Measurements from ENCODE around the gene FGD5. TPM values are rescaled to one million over a fixed set of nuclear protein-coding genes. Genes with fewer than 3 reads are reported as not detected.
A peak's percentile ranks its signal among the peaks of the same experiment; 100 is the strongest.

The FGD5 gene
- polyA plus RNA-seq, 1 donor from 2014 or later, result not detected

- no peaks in the 10 kb centered on the region for H3K36me3 Mint-ChIP-seq
- H3K4me1 Mint-ChIP-seq, result no peaks in the 10 kb centered on the region
- H3K27me3 Mint-ChIP-seq, result peaks cover 18% of the 10 kb centered on the region
- no peak overlapping the region for H3K4me3 Mint-ChIP-seq
- H3K27ac Mint-ChIP-seq, result peak overlapping the region in 1 of 3 donors; percentile 84
- H3K9me3 Mint-ChIP-seq, result no peaks in the 10 kb centered on the region
Observed at GRCh38 chr3:14874784-14875183, 56.0 kb downstream of the FGD5 start.

GRCh38 chr3:14875411-14876175, 56.8 kb downstream of the FGD5 start:
- Mint-ChIP-seq H3K27ac (peak overlapping the region in 1 of 3 donors; percentile 84), H3K4me3 (no peak overlapping the region), H3K4me1 (no peaks in the 10 kb centered on the region), H3K36me3 (no peaks in the 10 kb centered on the region), H3K9me3 (no peaks in the 10 kb centered on the region), H3K27me3 (peaks cover 18% of the 10 kb centered on the region)

DNA sequence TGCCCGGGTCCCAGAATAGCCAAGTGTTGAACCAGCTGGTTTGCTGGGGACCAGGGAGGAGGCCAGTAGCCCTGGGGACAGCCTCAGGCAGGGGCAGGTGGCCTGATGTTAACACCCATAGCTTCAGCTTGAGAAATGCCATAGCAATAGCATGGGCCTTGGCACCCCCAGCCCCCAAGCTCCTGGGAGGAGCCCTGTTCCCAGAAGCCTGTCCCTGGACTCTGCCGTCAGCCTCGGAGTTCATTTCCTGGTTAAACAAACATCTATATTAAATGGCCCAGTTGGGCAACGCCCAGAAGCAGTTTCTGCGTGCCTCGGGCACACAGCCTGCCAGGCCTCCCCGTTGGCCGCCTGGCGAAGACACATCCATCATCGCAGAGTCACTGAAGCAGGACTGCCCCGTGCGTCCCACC, 58.2 kb downstream of the FGD5 start:
- H3K27ac Mint-ChIP-seq, result no peak overlapping the region
- no peaks in the 10 kb centered on the region for H3K36me3 Mint-ChIP-seq
- no peaks in the 10 kb centered on the region for H3K9me3 Mint-ChIP-seq
- peaks cover 21% of the 10 kb centered on the region for H3K27me3 Mint-ChIP-seq
- H3K4me1 Mint-ChIP-seq, result peaks cover 0 to 4% (median 3%) of the 10 kb centered on the region in 3 donors
- H3K4me3 Mint-ChIP-seq, result no peak overlapping the region

DNA sequence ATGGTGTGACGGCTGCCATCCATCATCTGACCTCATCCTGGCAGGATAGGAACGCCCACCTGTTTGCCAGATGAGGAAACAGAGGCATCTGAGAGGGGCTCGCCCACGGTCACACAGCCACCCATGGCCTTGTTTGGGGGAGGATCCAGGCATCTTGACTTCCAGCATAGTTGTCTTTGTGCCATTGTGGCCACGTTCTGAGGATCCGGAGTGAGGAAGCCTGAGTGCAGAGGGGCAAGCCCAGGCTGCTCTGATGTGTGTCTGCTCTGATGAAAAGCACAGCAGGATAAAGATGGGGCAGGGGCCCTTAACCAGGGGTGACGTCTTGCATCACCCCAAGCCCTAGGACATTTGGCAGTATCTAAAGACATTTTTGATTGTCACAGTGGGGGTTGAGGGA, 58.7 kb downstream of the FGD5 start:
- peaks cover 21% of the 10 kb centered on the region for H3K27me3 Mint-ChIP-seq
- no peaks in the 10 kb centered on the region for H3K36me3 Mint-ChIP-seq
- peaks cover 0 to 4% (median 3%) of the 10 kb centered on the region in 3 donors for H3K4me1 Mint-ChIP-seq
- no peak overlapping the region for H3K27ac Mint-ChIP-seq
- no peaks in the 10 kb centered on the region for H3K9me3 Mint-ChIP-seq
- peak overlapping the region in 1 of 4 donors; percentile 6 for H3K4me3 Mint-ChIP-seq

GRCh38 chr3:14879211-14879874, 60.6 kb downstream of the FGD5 start:
- peaks cover 0 to 4% (median 3%) of the 10 kb centered on the region in 3 donors for H3K4me1 Mint-ChIP-seq
- no peak overlapping the region for H3K27ac Mint-ChIP-seq
- no peaks in the 10 kb centered on the region for H3K9me3 Mint-ChIP-seq
- peaks cover 18% of the 10 kb centered on the region for H3K27me3 Mint-ChIP-seq
- no peaks in the 10 kb centered on the region for H3K36me3 Mint-ChIP-seq
- no peak overlapping the region for H3K4me3 Mint-ChIP-seq

DNA sequence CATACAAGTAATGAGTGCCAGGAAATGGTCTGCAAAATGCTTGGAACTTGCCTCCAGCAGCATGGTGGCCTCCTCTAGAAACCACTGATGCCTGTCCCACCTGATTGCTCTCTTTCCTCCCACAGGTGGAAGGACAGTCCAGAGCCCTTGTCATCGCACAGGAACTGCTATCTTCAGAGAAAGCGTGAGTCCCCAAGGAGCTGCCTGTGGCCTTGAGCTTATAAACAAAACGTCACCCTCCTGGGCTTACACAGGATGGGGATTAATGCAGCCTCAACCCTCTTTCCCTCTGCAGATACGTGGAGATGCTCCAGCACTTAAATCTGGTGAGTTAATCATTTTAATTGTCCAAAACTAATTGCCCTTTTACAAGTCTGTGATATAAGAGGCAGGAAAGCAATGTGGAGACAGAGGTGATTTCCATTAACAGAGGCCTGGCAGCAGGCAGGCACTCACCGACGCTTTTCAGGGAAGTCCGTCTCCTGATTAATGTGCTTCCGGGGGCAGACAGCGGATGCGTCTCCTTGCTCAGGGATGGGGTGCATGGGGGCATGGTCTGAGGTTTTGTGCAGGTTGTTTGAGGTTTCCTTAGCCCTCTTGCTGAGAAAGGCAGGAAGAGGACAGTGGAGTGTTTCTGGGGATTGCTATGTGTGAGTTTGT, 61.8 kb downstream of the FGD5 start:
- Mint-ChIP-seq H3K36me3 (no peaks in the 10 kb centered on the region), H3K9me3 (no peaks in the 10 kb centered on the region), H3K4me3 (peak overlapping the region in 1 of 4 donors; percentile 47), H3K4me1 (peaks cover 0 to 4% (median 3%) of the 10 kb centered on the region in 3 donors), H3K27me3 (peaks cover 25% of the 10 kb centered on the region), H3K27ac (no peak overlapping the region)

DNA sequence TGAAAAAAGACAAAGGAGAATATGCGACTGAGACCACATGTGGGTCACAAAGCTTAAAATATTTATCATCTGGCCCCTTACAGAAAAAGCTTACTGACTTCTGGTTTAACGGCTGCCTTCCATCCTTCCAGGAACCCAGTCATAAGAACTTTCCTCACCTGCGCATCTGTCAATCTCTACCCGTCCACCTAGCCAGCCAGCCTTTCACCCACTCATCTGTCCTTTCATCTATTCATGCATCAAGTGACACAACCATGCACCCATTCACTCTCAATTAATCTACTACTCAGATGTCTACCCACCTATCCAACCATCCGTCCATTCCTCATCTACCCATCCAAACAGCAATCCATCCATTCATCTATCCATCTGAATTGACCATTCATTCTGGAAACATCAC, 64.5 kb downstream of the FGD5 start:
- H3K36me3 Mint-ChIP-seq, result no peaks in the 10 kb centered on the region
- no peak overlapping the region for H3K27ac Mint-ChIP-seq
- H3K27me3 Mint-ChIP-seq, result peaks cover 35% of the 10 kb centered on the region
- H3K9me3 Mint-ChIP-seq, result no peaks in the 10 kb centered on the region
- H3K4me1 Mint-ChIP-seq, result peaks cover 0 to 4% (median 3%) of the 10 kb centered on the region in 3 donors
- H3K4me3 Mint-ChIP-seq, result no peak overlapping the region

GRCh38 chr3:14884665-14885064, 65.9 kb downstream of the FGD5 start:
- peaks cover 0 to 4% (median 3%) of the 10 kb centered on the region in 3 donors for H3K4me1 Mint-ChIP-seq
- peak overlapping the region in 1 of 3 donors; percentile 20 for H3K27ac Mint-ChIP-seq
- no peak overlapping the region for H3K4me3 Mint-ChIP-seq
- no peaks in the 10 kb centered on the region for H3K36me3 Mint-ChIP-seq
- peaks cover 26% of the 10 kb centered on the region for H3K27me3 Mint-ChIP-seq
- no peaks in the 10 kb centered on the region for H3K9me3 Mint-ChIP-seq

DNA sequence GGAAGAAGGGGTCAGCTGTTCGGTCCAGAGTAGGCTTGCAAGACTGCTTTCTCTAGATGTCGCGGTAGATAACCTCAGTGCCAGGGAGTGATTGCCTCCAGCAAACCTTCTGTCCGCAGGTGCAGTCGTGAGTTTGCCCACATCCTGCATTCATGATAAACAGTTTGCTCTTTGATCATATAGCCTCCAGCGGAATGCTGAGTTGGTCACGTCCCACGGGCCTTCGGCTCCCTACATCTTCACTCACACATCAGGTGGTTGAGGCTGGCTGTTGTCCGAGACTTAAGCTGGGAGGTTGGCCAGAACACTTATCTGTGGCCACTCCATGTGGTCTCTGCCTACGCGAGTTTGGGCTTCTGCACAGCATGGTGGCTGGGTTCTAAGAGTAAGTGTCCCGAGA, 66.5 kb downstream of the FGD5 start:
- H3K27me3 Mint-ChIP-seq, result peaks cover 25% of the 10 kb centered on the region
- no peak overlapping the region for H3K4me3 Mint-ChIP-seq
- H3K4me1 Mint-ChIP-seq, result peaks cover 0 to 4% (median 3%) of the 10 kb centered on the region in 3 donors
- H3K36me3 Mint-ChIP-seq, result no peaks in the 10 kb centered on the region
- peak overlapping the region in 1 of 3 donors; percentile 20 for H3K27ac Mint-ChIP-seq
- no peaks in the 10 kb centered on the region for H3K9me3 Mint-ChIP-seq

- H3K36me3 Mint-ChIP-seq, result no peaks in the 10 kb centered on the region
- no peaks in the 10 kb centered on the region for H3K9me3 Mint-ChIP-seq
- H3K4me1 Mint-ChIP-seq, result no peaks in the 10 kb centered on the region
- peaks cover 19% of the 10 kb centered on the region for H3K27me3 Mint-ChIP-seq
- no peak overlapping the region for H3K27ac Mint-ChIP-seq
- H3K4me3 Mint-ChIP-seq, result no peak overlapping the region
Observed at GRCh38 chr3:14886101-14886500, 67.3 kb downstream of the FGD5 start.

DNA sequence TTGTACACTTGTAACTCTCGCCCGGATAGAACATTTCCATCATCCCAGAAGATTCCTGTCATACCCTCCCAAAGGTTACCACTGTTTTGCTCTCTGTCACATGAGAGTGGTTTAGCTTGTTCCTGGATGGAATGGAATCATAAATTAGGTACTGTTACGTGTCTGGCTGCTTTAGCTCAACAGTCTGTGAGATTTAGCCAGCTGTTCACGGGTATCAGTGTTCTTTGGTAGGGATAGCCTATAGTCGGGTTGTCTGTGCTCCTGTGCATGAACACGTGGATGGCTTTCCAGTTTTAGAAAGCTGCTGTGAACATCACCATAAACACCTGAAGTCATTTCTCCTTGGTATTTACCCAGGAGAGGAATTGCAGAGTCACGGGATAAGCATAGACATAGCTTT, 70.4 kb downstream of the FGD5 start:
- no peak overlapping the region for H3K27ac Mint-ChIP-seq
- H3K36me3 Mint-ChIP-seq, result no peaks in the 10 kb centered on the region
- peaks cover 23% of the 10 kb centered on the region for H3K27me3 Mint-ChIP-seq
- H3K9me3 Mint-ChIP-seq, result peaks cover 0 to 4% (median 3%) of the 10 kb centered on the region in 3 donors
- H3K4me1 Mint-ChIP-seq, result no peaks in the 10 kb centered on the region
- H3K4me3 Mint-ChIP-seq, result no peak overlapping the region

GRCh38 chr3:14889943-14890342, 71.2 kb downstream of the FGD5 start:
- H3K4me3 Mint-ChIP-seq, result no peak overlapping the region
- no peaks in the 10 kb centered on the region for H3K4me1 Mint-ChIP-seq
- H3K27me3 Mint-ChIP-seq, result peaks cover 23% of the 10 kb centered on the region
- no peaks in the 10 kb centered on the region for H3K36me3 Mint-ChIP-seq
- no peak overlapping the region for H3K27ac Mint-ChIP-seq
- H3K9me3 Mint-ChIP-seq, result peaks cover 0 to 4% (median 3%) of the 10 kb centered on the region in 3 donors

GRCh38 chr3:14890476-14890875, 71.7 kb downstream of the FGD5 start:
- Mint-ChIP-seq H3K27me3 (peaks cover 19% of the 10 kb centered on the region), H3K4me3 (no peak overlapping the region), H3K27ac (no peak overlapping the region), H3K9me3 (peaks cover 0 to 4% (median 3%) of the 10 kb centered on the region in 3 donors), H3K4me1 (no peaks in the 10 kb centered on the region), H3K36me3 (no peaks in the 10 kb centered on the region)

DNA sequence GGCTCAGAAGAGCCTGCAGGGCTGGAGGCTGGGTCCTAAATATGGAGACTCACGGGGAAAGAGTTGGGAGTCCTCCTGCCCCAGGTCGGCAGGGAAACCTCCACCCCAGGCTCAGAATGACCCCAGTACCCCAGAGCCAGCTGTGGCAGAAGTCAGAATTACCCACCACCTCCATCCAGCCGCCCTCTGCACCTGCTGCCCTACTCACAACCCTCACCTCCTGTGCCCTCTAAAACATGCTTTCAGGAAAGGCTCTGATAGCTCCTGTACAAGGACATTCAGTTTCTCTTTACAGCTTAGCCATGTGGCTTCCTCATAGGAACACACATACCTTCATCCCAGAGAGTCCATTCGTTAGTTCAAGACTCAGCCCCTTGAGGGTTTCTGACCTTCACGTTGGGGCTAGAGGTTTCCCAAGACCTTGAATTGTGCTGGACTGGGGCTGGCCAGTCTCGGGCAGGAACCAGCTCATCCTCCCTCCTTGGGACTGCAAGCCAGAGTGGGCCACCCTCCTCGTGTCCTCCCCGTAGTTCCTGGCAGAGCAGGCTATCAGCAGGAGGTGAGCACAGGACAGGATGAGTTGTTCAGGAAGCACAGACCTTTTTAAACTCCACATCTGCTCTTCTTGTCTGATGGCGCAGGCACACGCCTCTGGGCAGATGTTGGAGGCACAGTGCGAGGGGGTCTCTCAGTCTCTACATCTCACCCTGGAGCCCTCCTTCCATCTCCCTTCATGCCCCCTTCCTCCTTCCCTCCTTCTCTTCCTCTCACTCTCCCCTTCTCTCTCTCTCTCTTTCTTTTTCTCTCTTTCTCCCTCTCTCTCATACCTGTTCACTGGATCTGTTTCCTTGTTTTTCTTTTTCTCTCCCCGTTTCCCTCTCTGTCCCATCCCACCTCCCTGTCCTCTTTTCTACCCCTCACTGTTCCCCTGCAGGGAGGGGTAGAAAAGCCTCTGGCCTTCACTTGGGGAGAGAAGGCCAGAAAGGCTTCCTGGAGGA, 72.7 kb downstream of the FGD5 start:
- Mint-ChIP-seq H3K27me3 (peaks cover 17% of the 10 kb centered on the region), H3K36me3 (no peaks in the 10 kb centered on the region), H3K4me3 (no peak overlapping the region), H3K9me3 (peaks cover 0 to 4% (median 3%) of the 10 kb centered on the region in 3 donors), H3K27ac (no peak overlapping the region), H3K4me1 (no peaks in the 10 kb centered on the region)
